Measurements from ENCODE around the gene RAPH1. TPM values are rescaled to one million over a fixed set of nuclear protein-coding genes. Genes with fewer than 3 reads are reported as not detected.
A peak's percentile ranks its signal among the peaks of the same experiment; 100 is the strongest.

RAPH1 gene
- polyA plus RNA-seq, 1 donor = 21.2 TPM

GRCh38 chr2:203574824-203575223 is 39.7 kb upstream of the RAPH1 start:
- Histone ChIP-seq H3K4me1 (ENCODE audit: control insufficient read depth, insufficient read depth, low read length) (peaks cover 11% of the 10 kb centered on the region), H3K9me3 (ENCODE audit: control insufficient read depth, low read depth, low read length) (no peaks in the 10 kb centered on the region), H3K27ac (ENCODE audit: low read length) (no peak overlapping the region), H3K27me3 (ENCODE audit: control insufficient read depth, insufficient read depth, low read length) (no peaks in the 10 kb centered on the region), H3K4me3 (ENCODE audit: low read length) (no peak overlapping the region), H3K36me3 (ENCODE audit: control insufficient read depth, insufficient read depth, low read length) (no peaks in the 10 kb centered on the region)
- WGBS (ENCODE audit: insufficient coverage, low lambda C conversion rate) = 100% methylated on average over 2 of the region's 6 CpGs
- DNase-seq = no peak

GRCh38 chr2:203572316-203572715 is 37.2 kb upstream of the RAPH1 start:
- Histone ChIP-seq H3K27ac (ENCODE audit: low read length) (no peak overlapping the region), H3K4me3 (ENCODE audit: low read length) (no peak overlapping the region), H3K9me3 (ENCODE audit: control insufficient read depth, low read depth, low read length) (no peaks in the 10 kb centered on the region), H3K27me3 (ENCODE audit: control insufficient read depth, insufficient read depth, low read length) (no peaks in the 10 kb centered on the region), H3K36me3 (ENCODE audit: control insufficient read depth, insufficient read depth, low read length) (no peaks in the 10 kb centered on the region), H3K4me1 (ENCODE audit: control insufficient read depth, insufficient read depth, low read length) (no peaks in the 10 kb centered on the region)
- no peak for DNase-seq
- 100% methylated on average over 3 of the region's 7 CpGs for WGBS (ENCODE audit: insufficient coverage, low lambda C conversion rate)

- Histone ChIP-seq H3K9me3 (ENCODE audit: control insufficient read depth, low read depth, low read length) (no peaks in the 10 kb centered on the region), H3K4me1 (ENCODE audit: control insufficient read depth, insufficient read depth, low read length) (no peaks in the 10 kb centered on the region), H3K27me3 (ENCODE audit: control insufficient read depth, insufficient read depth, low read length) (no peaks in the 10 kb centered on the region), H3K27ac (ENCODE audit: low read length) (no peak overlapping the region), H3K4me3 (ENCODE audit: low read length) (no peak overlapping the region), H3K36me3 (ENCODE audit: control insufficient read depth, insufficient read depth, low read length) (no peaks in the 10 kb centered on the region)
- no peak for DNase-seq
- 62% methylated on average over 2 of the region's 8 CpGs for WGBS (ENCODE audit: insufficient coverage, low lambda C conversion rate)
Measured at GRCh38 chr2:203569677-203570316, 34.7 kb upstream of the RAPH1 start.

GRCh38 chr2:203567691-203568090 is 32.6 kb upstream of the RAPH1 start:
- Histone ChIP-seq H3K4me1 (ENCODE audit: control insufficient read depth, insufficient read depth, low read length) (no peaks in the 10 kb centered on the region), H3K27me3 (ENCODE audit: control insufficient read depth, insufficient read depth, low read length) (no peaks in the 10 kb centered on the region), H3K36me3 (ENCODE audit: control insufficient read depth, insufficient read depth, low read length) (no peaks in the 10 kb centered on the region), H3K27ac (ENCODE audit: low read length) (no peak overlapping the region), H3K4me3 (ENCODE audit: low read length) (no peak overlapping the region), H3K9me3 (ENCODE audit: control insufficient read depth, low read depth, low read length) (no peaks in the 10 kb centered on the region)
- no peak for DNase-seq
- WGBS (ENCODE audit: insufficient coverage, low lambda C conversion rate) = no CpG with 5 or more reads among the region's 1 CpG

- H3K4me1 ChIP-seq (ENCODE audit: control insufficient read depth, insufficient read depth, low read length) = no peaks in the 10 kb centered on the region
- H3K4me3 ChIP-seq (ENCODE audit: low read length) = no peak overlapping the region
- DNase-seq = no peak
- H3K27ac ChIP-seq (ENCODE audit: low read length) = no peak overlapping the region
- no peaks in the 10 kb centered on the region for H3K9me3 ChIP-seq (ENCODE audit: control insufficient read depth, low read depth, low read length)
- H3K27me3 ChIP-seq (ENCODE audit: control insufficient read depth, insufficient read depth, low read length) = no peaks in the 10 kb centered on the region
- WGBS (ENCODE audit: insufficient coverage, low lambda C conversion rate) = 94% methylated on average over 2 of the region's 4 CpGs
- H3K36me3 ChIP-seq (ENCODE audit: control insufficient read depth, insufficient read depth, low read length) = no peaks in the 10 kb centered on the region
Measured at GRCh38 chr2:203566161-203566560, 31.1 kb upstream of the RAPH1 start.

- no peak for DNase-seq
Measured at GRCh38 chr2:203565076-203565475, 30.0 kb upstream of the RAPH1 start.

GRCh38 chr2:203562268-203562667 is 27.2 kb upstream of the RAPH1 start:
- H3K27ac ChIP-seq (ENCODE audit: low read length) = no peak overlapping the region

More at GRCh38 chr2:203565076-203565475, 30.0 kb upstream of the RAPH1 start:
- Histone ChIP-seq H3K36me3 (ENCODE audit: control insufficient read depth, insufficient read depth, low read length) (no peaks in the 10 kb centered on the region), H3K4me3 (ENCODE audit: low read length) (no peak overlapping the region), H3K9me3 (ENCODE audit: control insufficient read depth, low read depth, low read length) (no peaks in the 10 kb centered on the region), H3K27ac (ENCODE audit: low read length) (no peak overlapping the region), H3K27me3 (ENCODE audit: control insufficient read depth, insufficient read depth, low read length) (no peaks in the 10 kb centered on the region), H3K4me1 (ENCODE audit: control insufficient read depth, insufficient read depth, low read length) (no peaks in the 10 kb centered on the region)

GRCh38 chr2:203559641-203560040 is 24.5 kb upstream of the RAPH1 start:
- Histone ChIP-seq H3K36me3 (ENCODE audit: control insufficient read depth, insufficient read depth, low read length) (no peaks in the 10 kb centered on the region), H3K27me3 (ENCODE audit: control insufficient read depth, insufficient read depth, low read length) (no peaks in the 10 kb centered on the region), H3K4me1 (ENCODE audit: control insufficient read depth, insufficient read depth, low read length) (no peaks in the 10 kb centered on the region), H3K4me3 (ENCODE audit: low read length) (no peak overlapping the region), H3K27ac (ENCODE audit: low read length) (no peak overlapping the region), H3K9me3 (ENCODE audit: control insufficient read depth, low read depth, low read length) (no peaks in the 10 kb centered on the region)
- no peak for DNase-seq
- whole genome bisulfite sequencing (ENCODE audit: insufficient coverage, low lambda C conversion rate) = no CpG with 5 or more reads among the region's 1 CpG

More at GRCh38 chr2:203562268-203562667, 27.2 kb upstream of the RAPH1 start:
- Histone ChIP-seq H3K4me3 (ENCODE audit: low read length) (no peak overlapping the region), H3K27me3 (ENCODE audit: control insufficient read depth, insufficient read depth, low read length) (no peaks in the 10 kb centered on the region), H3K4me1 (ENCODE audit: control insufficient read depth, insufficient read depth, low read length) (no peaks in the 10 kb centered on the region), H3K36me3 (ENCODE audit: control insufficient read depth, insufficient read depth, low read length) (no peaks in the 10 kb centered on the region), H3K9me3 (ENCODE audit: control insufficient read depth, low read depth, low read length) (no peaks in the 10 kb centered on the region)
- no CpG with 5 or more reads among the region's 2 CpGs for WGBS (ENCODE audit: insufficient coverage, low lambda C conversion rate)
- no peak for DNase-seq

GRCh38 chr2:203553784-203554183 is 18.7 kb upstream of the RAPH1 start:
- no CpG with 5 or more reads among the region's 1 CpG for WGBS (ENCODE audit: insufficient coverage, low lambda C conversion rate)
- no peak overlapping the region for H3K4me3 ChIP-seq (ENCODE audit: low read length)
- no peak overlapping the region for H3K27ac ChIP-seq (ENCODE audit: low read length)
- no peaks in the 10 kb centered on the region for H3K36me3 ChIP-seq (ENCODE audit: control insufficient read depth, insufficient read depth, low read length)
- no peak for DNase-seq
- H3K4me1 ChIP-seq (ENCODE audit: control insufficient read depth, insufficient read depth, low read length) = peaks cover 2% of the 10 kb centered on the region
- H3K27me3 ChIP-seq (ENCODE audit: control insufficient read depth, insufficient read depth, low read length) = no peaks in the 10 kb centered on the region
- no peaks in the 10 kb centered on the region for H3K9me3 ChIP-seq (ENCODE audit: control insufficient read depth, low read depth, low read length)

- peak overlapping the region; percentile 56 for H3K27ac ChIP-seq (ENCODE audit: low read length)
- no peaks in the 10 kb centered on the region for H3K36me3 ChIP-seq (ENCODE audit: control insufficient read depth, insufficient read depth, low read length)
- DNase-seq = peak; percentile 82 to 92
- no peak overlapping the region for H3K4me3 ChIP-seq (ENCODE audit: low read length)
- no peaks in the 10 kb centered on the region for H3K27me3 ChIP-seq (ENCODE audit: control insufficient read depth, insufficient read depth, low read length)
- H3K4me1 ChIP-seq (ENCODE audit: control insufficient read depth, insufficient read depth, low read length) = peaks cover 2% of the 10 kb centered on the region
- H3K9me3 ChIP-seq (ENCODE audit: control insufficient read depth, low read depth, low read length) = no peaks in the 10 kb centered on the region
- no CpG with 5 or more reads among the region's 3 CpGs for WGBS (ENCODE audit: insufficient coverage, low lambda C conversion rate)
Measured at GRCh38 chr2:203551778-203552177, 16.7 kb upstream of the RAPH1 start.

- H3K9me3 ChIP-seq (ENCODE audit: control insufficient read depth, low read depth, low read length) = no peaks in the 10 kb centered on the region
- H3K36me3 ChIP-seq (ENCODE audit: control insufficient read depth, insufficient read depth, low read length) = no peaks in the 10 kb centered on the region
- DNase-seq = no peak
- H3K27me3 ChIP-seq (ENCODE audit: control insufficient read depth, insufficient read depth, low read length) = no peaks in the 10 kb centered on the region
- no peak overlapping the region for H3K27ac ChIP-seq (ENCODE audit: low read length)
- peaks cover 2% of the 10 kb centered on the region for H3K4me1 ChIP-seq (ENCODE audit: control insufficient read depth, insufficient read depth, low read length)
- 88% methylated on average over 1 of the region's 2 CpGs for WGBS (ENCODE audit: insufficient coverage, low lambda C conversion rate)
- H3K4me3 ChIP-seq (ENCODE audit: low read length) = no peak overlapping the region
Measured at GRCh38 chr2:203550266-203550665, 15.2 kb upstream of the RAPH1 start.

All from large intestine (tissue), 3 donors.